SK-N-SH (cell line): ENCODE data around the gene CCDC116.

ENCODE experiments used
- CHD2 ChIP-seq: fragments of 150-350 bp; IDR thresholded peaks from 2 replicates; pipeline ENCODE4 v1.6.1; 2018; ENCODE audit warnings: low read length; ENCODE audit not compliant: partially characterized antibody
- ELF1 ChIP-seq: IDR thresholded peaks from 2 replicates; pipeline ENCODE4 v1.4.0; 2012
- MXI1 ChIP-seq: IDR thresholded peaks from 2 replicates; pipeline ENCODE4 v1.6.1; 2012; ENCODE audit warnings: mild to moderate bottlenecking, low read depth, low read length, improper control_type of control experiment
- POLR2AphosphoS5 ChIP-seq: IDR thresholded peaks from 2 replicates; pipeline ENCODE4 v1.6.1; 2012; ENCODE audit warnings: low read depth, low read length
- RAD21 ChIP-seq: IDR thresholded peaks from 2 replicates; pipeline ENCODE4 v1.6.1; 2012; ENCODE audit warnings: mild to moderate bottlenecking, low read length
- RFX5 ChIP-seq: IDR thresholded peaks from 2 replicates; pipeline ENCODE4 v1.6.1; 2012; ENCODE audit warnings: mild to moderate bottlenecking, improper control_type of control experiment, low read length
- RXRA ChIP-seq: IDR thresholded peaks from 2 replicates; pipeline ENCODE4 v1.4.0; 2012; ENCODE audit warnings: low read depth, mild to moderate bottlenecking, borderline replicate concordance
- SIN3A ChIP-seq: IDR thresholded peaks from 2 replicates; pipeline ENCODE4 v1.6.1; 2012; ENCODE audit warnings: low read depth, mild to moderate bottlenecking, low read length, moderate library complexity, borderline replicate concordance
- SMC3 ChIP-seq: IDR thresholded peaks from 2 replicates; pipeline ENCODE4 v1.6.1; 2012; ENCODE audit warnings: low read depth, low read length, improper control_type of control experiment
- TAF1 ChIP-seq: IDR thresholded peaks from 2 replicates; pipeline ENCODE4 v1.6.1; 2012; ENCODE audit warnings: low read depth, mild to moderate bottlenecking, low read length, moderate library complexity, borderline replicate concordance
- YY1 ChIP-seq: IDR thresholded peaks from 2 replicates; pipeline ENCODE4 v1.4.0; 2012; ENCODE audit warnings: low read depth, mild to moderate bottlenecking
- ZBTB33 ChIP-seq: IDR thresholded peaks from 2 replicates; pipeline ENCODE4 v1.4.0; 2012; ENCODE audit warnings: low read depth, borderline replicate concordance
- TF ChIP-seq, protein P1 (sequence below): fragments of 200-600 bp; sonication (generic); IDR thresholded peaks from 2 replicates; pipeline ENCODE4 v1.6.1; 2017; ENCODE audit warnings: antibody characterized with exemption, mild to moderate bottlenecking, moderate library complexity
- TF ChIP-seq, protein P2 (sequence below): fragments of 150-350 bp; IDR thresholded peaks from 2 replicates; pipeline ENCODE4 v1.6.1; 2017; ENCODE audit warnings: antibody characterized with exemption, low read length, low read depth, borderline replicate concordance

DNA sequence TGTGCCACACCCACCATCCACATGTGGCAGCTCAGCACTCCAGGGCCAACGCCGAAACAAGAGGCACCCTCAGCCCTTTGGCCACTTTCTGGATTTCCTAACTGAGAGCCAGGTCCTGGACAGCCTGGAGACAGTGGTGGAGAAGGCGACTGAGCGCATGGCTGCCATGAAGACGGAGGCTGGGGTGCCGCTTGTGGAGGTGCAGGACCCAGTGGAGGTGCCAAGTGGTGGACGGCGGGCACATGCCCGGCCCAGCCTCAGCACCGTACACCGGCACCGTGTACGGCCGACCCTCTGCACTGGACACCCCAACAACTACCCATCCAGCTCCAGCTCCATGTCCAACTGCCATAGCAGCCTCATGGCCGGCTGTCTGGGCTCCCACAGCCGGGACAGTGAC lies 1.5 kb downstream of the CCDC116 start:
- TF ChIP-seq, protein P1, sequence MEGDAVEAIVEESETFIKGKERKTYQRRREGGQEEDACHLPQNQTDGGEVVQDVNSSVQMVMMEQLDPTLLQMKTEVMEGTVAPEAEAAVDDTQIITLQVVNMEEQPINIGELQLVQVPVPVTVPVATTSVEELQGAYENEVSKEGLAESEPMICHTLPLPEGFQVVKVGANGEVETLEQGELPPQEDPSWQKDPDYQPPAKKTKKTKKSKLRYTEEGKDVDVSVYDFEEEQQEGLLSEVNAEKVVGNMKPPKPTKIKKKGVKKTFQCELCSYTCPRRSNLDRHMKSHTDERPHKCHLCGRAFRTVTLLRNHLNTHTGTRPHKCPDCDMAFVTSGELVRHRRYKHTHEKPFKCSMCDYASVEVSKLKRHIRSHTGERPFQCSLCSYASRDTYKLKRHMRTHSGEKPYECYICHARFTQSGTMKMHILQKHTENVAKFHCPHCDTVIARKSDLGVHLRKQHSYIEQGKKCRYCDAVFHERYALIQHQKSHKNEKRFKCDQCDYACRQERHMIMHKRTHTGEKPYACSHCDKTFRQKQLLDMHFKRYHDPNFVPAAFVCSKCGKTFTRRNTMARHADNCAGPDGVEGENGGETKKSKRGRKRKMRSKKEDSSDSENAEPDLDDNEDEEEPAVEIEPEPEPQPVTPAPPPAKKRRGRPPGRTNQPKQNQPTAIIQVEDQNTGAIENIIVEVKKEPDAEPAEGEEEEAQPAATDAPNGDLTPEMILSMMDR: no peak
- no peak for TF ChIP-seq TAF1
- no peak for TF ChIP-seq POLR2AphosphoS5
- TF ChIP-seq SMC3: no peak
- TF ChIP-seq, protein P2, sequence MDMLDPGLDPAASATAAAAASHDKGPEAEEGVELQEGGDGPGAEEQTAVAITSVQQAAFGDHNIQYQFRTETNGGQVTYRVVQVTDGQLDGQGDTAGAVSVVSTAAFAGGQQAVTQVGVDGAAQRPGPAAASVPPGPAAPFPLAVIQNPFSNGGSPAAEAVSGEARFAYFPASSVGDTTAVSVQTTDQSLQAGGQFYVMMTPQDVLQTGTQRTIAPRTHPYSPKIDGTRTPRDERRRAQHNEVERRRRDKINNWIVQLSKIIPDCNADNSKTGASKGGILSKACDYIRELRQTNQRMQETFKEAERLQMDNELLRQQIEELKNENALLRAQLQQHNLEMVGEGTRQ: no peak
- TF ChIP-seq YY1: no peak
- TF ChIP-seq RFX5: no peak
- no peak for TF ChIP-seq MXI1
- TF ChIP-seq RXRA: no peak
- no peak for TF ChIP-seq SIN3A
- TF ChIP-seq ZBTB33: no peak
- no peak for TF ChIP-seq RAD21
- no peak for TF ChIP-seq CHD2
- no peak for TF ChIP-seq ELF1
